NCI-H82 treated with DMSO at 0.1 percent for 48 hours (cell line): Measurements from ENCODE around the gene PDPN.

ENCODE experiments used
- DNase-seq: peaks from one replicate; lab custom pipeline; 2025; ENCODE audit not compliant: unreplicated experiment; lab: John Stamatoyannopoulos, UW

PDPN gene

GRCh38 chr1:13576926-13577325 is 6.7 kb upstream of the PDPN start:
- DNase-seq = no peak

DNA sequence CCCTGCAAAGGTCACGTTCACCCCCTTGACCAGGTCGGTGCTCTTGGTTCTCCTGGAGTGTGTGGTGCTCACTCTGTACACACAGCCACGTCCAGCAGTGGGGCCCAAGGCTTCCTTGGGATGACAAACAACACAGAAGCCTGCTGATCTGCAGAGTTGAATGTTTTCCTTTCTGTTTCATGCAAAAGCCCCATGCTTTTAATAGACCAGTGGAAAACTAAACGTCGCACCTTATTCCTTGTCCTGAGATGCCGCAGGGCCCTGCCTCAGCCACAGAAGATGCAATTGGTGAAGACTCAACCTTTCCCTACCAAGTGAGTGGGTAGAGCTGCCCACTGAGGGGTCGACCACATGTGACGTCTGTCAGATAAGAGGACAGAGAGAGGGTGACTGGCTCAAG is 5.8 kb upstream of the PDPN start:
- DNase-seq = no peak

GRCh38 chr1:13581446-13581845 is 2.2 kb upstream of the PDPN start:
- no peak for DNase-seq

GRCh38 chr1:13582713-13583443 is 754 bp upstream of the PDPN start:
- no peak for DNase-seq

DNA sequence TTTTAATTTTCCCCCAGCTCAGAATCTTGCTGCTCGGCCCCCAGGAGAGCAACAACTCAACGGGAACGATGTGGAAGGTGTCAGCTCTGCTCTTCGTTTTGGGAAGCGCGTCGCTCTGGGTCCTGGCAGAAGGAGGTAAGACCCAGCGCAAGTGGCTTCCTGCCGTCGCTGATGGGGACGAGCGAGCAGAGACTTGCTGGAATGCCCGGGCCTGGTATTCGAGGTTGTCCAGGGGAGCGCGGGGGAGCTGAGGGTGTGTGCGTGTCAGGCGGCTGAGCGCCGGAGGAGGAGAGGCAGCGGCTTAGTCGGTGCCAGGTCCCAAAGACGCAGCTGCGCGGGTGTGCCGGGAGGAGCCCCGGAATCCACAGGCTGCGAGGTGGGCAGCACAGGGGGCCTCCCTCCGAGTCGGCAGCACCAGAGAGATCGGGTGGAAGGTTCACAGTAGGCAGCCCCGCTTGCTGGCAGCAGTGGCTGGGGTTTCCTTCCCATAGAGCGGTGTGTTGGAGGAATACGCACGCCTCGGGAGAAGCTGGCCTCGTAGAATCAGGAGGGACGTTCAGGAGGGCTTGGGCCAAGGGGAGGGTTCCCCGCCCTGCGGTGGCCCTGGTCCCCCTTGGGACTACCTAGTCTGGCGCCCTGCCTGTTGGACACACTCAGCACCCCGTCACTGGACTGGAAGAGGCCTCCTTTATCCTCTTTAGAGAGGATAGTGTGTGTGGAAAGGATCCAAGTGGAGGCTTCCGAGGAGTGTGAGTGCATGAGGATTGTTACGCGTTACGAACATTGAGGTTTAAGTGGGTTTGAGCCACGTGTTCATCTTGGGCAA is 547 bp downstream of the PDPN start:
- no peak for DNase-seq

GRCh38 chr1:13584876-13585611 is 1.4 kb downstream of the PDPN start:
- no peak for DNase-seq

DNA sequence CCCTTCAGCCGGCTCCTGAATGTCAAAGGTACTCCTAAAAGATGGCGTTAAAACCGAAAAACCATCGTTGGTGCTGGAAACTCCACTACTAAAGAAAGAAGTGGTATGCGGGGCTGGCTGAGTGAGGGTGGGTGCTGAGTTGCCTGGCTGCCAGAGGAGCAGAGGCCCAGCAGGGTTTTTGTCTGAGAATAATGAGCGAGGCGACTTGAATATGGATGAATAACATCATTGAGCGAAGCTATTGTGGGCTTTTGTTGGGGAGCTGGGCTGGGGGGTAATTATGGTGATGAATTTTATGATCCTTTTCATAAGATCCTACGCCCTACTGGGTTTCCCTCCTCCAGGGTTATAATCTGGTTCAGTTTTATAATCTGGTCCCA is 2.0 kb downstream of the PDPN start:
- DNase-seq = no peak

DNA sequence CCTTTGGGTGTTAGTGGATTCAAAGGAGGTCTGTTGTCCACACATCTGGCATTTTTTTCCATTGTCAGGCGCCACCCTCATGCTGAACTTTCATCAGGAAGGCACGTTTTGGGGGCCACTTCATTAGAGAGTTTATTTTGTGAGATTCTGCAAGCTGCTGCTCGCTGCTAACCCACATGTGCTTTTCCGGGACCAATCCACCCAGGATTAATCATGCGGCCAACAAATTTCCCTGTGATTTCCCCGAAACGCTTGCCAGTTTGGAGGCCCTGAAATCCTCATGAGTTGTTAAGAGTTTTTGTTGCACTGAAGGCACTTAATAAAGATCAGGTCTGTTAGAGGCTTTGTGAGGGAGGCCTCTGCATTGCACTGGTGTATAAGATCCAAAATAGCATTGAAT is 2.4 kb downstream of the PDPN start:
- DNase-seq = no peak

GRCh38 chr1:13587256-13588030 is 3.8 kb downstream of the PDPN start:
- DNase-seq = no peak

DNA sequence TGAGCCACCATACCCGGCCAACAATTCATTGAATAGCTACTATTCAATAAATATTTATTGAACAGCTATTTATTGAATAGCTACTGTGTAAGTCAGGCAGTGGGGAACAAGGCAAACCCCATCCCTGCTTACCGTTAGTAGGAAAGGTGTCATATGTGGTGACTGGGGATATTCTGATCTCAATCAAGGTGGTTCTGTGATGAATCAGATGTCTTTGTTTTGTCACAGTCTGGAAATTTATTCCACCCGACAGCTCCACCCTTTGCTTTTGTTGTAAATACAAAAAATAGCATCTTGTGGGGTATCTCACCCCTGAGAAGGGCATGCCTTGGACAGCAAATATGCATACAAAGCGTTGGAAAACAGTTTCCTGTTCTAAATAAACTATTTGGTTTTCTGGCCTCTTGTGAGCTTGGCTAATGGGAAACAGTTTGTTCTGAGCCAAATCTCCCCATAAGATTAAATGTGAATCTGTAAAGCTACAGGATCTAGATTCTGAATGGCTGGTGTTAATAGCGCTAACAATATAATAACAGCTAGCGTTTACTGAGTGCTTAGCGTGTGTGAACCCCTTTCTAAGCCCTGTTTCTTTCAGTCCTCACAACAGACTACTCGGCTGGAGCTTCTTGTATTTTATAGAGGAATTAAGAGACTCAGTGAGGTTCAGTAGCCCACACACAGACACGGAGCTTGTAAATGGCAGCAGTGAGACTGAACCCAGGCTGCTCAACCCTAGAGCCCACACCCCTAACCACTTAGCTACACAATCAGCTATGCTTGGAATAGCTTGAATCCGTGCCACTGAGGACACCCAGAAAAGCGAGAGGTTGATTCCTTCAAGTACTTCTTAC is 5.5 kb downstream of the PDPN start:
- no peak for DNase-seq

- no peak for DNase-seq
Observed at GRCh38 chr1:13590486-13590885, 6.9 kb downstream of the PDPN start.

- no peak for DNase-seq
Observed at GRCh38 chr1:13593511-13594131, 10.0 kb downstream of the PDPN start.

DNA sequence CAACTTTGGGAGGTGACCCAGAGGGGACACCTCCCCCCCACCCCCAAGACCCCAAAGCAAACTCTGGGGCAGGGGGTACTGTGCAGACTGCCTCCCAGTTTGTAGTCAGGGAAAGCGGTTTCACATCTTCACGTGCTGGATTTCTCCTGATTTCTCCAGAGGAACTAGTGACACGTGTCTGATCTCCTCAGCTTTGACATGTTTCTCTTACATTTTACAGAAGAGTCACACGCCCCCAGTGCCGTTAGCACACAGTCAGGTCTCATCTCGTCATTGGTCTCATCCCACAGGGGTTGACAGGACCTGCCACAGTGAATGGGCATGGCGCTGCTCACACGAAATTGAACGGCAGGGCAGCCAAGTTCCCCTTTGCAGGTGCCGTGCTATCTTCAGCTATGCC is 11.8 kb downstream of the PDPN start:
- no peak for DNase-seq

DNA sequence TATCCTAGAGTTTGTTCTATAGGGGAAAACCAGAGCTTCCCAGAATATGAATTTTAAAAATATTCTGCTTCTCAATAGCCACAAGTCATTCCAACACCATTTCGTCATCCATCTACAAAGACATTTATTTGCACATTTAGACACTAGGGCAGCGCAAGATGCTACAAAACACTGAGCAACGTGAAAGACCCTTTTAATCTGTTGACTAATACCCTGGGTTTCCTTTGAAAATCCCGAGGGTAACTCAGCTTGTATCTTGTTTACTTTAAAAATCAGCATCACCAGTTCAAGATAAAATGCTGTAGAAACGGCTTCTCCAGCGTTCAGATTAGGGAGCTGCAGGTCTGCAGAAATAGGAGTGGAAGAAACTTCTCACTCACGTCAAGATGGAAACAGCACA is 13.5 kb downstream of the PDPN start:
- DNase-seq = no peak

GRCh38 chr1:13600762-13601453 is 17.3 kb downstream of the PDPN start:
- DNase-seq = no peak

DNA sequence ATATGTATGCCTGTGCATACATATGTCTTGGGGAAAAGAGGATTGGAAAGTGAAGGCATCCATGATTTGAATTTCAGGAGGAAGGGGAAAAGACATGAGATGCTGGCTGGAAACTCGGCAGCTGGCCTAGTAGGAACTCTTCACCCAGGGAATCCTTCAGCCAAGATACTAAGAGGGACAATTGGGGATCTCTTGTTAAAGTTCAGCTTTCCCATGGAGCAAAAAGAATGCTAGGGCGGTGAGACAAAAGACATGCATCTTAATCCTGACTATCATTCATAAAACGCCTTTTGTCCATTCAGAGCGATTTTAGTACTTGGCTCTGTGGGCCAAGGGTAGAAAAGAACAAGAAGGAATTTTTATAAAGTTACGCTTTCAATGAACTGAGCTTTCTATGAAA is 20.5 kb downstream of the PDPN start:
- no peak for DNase-seq

DNA sequence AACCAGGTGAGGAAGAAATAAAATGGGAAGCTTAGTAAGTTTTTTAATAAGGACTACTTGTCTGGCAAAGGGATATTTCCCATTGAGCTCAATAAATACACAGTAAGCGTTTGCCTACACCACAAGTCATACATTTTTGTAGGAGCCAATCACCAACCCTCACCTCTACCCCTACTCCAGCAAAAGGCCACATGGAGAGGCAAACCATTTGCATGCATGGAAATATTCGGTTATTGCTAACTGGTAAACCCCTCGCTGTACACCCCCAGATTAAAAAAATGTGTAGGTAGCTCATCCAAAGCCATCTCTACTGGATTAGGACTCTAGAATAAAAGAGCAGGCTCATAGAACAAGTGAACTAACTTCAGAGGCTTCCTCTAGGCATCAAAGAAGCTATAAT is 21.1 kb downstream of the PDPN start:
- no peak for DNase-seq

GRCh38 chr1:13605159-13605558 is 21.5 kb downstream of the PDPN start:
- DNase-seq = no peak

- no peak for DNase-seq
Observed at GRCh38 chr1:13607002-13607401, 23.4 kb downstream of the PDPN start.
